Psoas muscle (tissue), 8 donors: ENCODE data around the gene TSPAN32. TPM values are rescaled to one million over a fixed set of nuclear protein-coding genes. Genes with fewer than 3 reads are reported as not detected.
A peak's percentile ranks its signal among the peaks of the same experiment; 100 is the strongest.

ENCODE experiments used
- ATAC-seq, 4 donors: fragments of 200-7000 bp; cut with Tn5 transposase; one replicate each; pipeline ENCODE4 v1.9.1; 2020; ENCODE audit warnings: moderate library complexity in 3 of 4, mild to moderate bottlenecking in 2 of 4
- DNase-seq, 2 donors: peaks; one replicate each; pipeline ENCODE4 v3.0.0-alpha.2; 2020
- H3K27ac ChIP-seq: fragments of 200-600 bp; one replicate; pipeline ENCODE4 v1.8.0; 2022
- H3K27me3 ChIP-seq, 3 donors: fragments of 200-600 bp in 1 of 3; one replicate each; pipeline versions ENCODE4 v1.6.1 to v1.8.0; 2013 to 2022; ENCODE audit warnings: low read length in 2 of 3, mild to moderate bottlenecking in 2 of 3, moderate library complexity in 1 of 3; ENCODE audit not compliant: insufficient read depth in 3 of 3
- H3K36me3 ChIP-seq, 2 donors: fragments of 200-600 bp in 1 of 2; one replicate each; pipeline versions ENCODE4 v1.6.1 to v1.8.0; 2013 to 2022; ENCODE audit warnings: low read depth in 1 of 2, mild to moderate bottlenecking in 1 of 2, moderate library complexity in 1 of 2; ENCODE audit not compliant: insufficient read depth in 1 of 2
- H3K4me1 ChIP-seq: fragments of 200-600 bp; one replicate; pipeline ENCODE4 v1.8.0; 2022
- H3K4me3 ChIP-seq: fragments of 200-600 bp; one replicate; pipeline ENCODE4 v1.8.0; 2022; ENCODE audit warnings: mild to moderate bottlenecking
- H3K9me3 ChIP-seq: fragments of 200-600 bp; one replicate; pipeline ENCODE4 v1.8.0; 2022
- CTCF ChIP-seq: fragments of 200-600 bp; IDR thresholded peaks from one replicate; pipeline ENCODE4 v1.8.0; 2022; ENCODE audit warnings: antibody characterized with exemption
- WGBS, 3 donors: extraction: QIAGEN DNeasy Blood & Tissue Kit; methylation state at CpG; one replicate each; pipeline versions ENCODE4 v1.1.6 to v1.1.7; 2013; 5-methylcytosine and 5-hydroxymethylcytosine counted together
- intact Hi-C, 2 donors: fragments of 100-400 bp; cut with DNase I; formaldehyde crosslinking; loops; one replicate each; pipeline versions ENCODE4 v1.11.0 to v1.14.2; 2022
- polyA plus RNA-seq, 3 donors: library from polyadenylated mRNA; stranded (reverse); fragments of 200-250 nt; gene quantifications; one replicate each; pipeline ENCODE4 v1.2.3, GENCODE V29; 2013
- total RNA-seq, 4 donors: library from RNA; stranded (reverse); fragmentation: NEBNext Ultra II Directional in 2 of 4; extraction: Animal tissue kit (Norgen Biotek cat#: 25700) in 2 of 4; gene quantifications; one replicate each; pipeline versions ENCODE4 v1.2.1 to v1.2.4, GENCODE V29; 2021 to 2023
- donor health status: healthy with polysubstance abuse.
- donor health status: DM: no; HTN: no; CAD: no; lungs with moderate emphysema.
- donor health status: Bipolar disorder and iron deficiency.
- donor health status: healthy.
- donor health status: DM: yes; HTN: yes; CAD: no.
- donor health status: DM: no; HTN: no; CAD: no.
- donor health status: DM: no; HTN: no; CAD: no.
- donor health status: DM: yes; HTN: yes; CAD: no.

TSPAN32 gene
- total and polyA plus RNA-seq, 7 donors, result 0.04 to 0.56 (median 0.21) TPM; not detected in 1

DNA sequence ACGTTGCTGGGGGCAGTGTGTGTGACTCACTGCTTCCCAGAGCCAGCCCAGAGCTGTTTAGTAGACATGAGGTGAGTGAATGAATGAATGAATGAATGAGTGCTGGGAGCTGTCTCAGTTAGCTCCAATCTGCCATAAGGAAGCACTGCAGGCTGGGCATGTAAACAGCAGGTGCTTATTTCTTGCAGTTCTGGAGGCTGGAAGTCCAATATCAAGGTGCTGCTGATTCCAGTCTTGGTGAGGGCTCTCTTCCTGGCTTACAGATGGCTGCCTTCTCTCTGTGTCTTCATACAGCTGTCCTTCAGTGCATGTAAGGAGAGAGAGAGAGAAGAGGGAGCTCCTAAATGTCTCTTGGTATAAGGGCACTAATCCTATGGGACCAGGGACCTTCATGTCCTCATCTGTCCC is 4.2 kb upstream of the TSPAN32 start:
- no peaks in the 10 kb centered on the region for H3K9me3 ChIP-seq
- no peak overlapping the region for H3K4me3 ChIP-seq
- ATAC-seq (no peak), DNase-seq (no peak)
- TF ChIP-seq CTCF, result no peak
- no peaks in the 10 kb centered on the region for H3K36me3 ChIP-seq
- no peaks in the 10 kb centered on the region for H3K4me1 ChIP-seq
- intact Hi-C loops, result loop anchor here in 1 of 2 donors (2.0 kb wide), 1 partner anchor 99 kb away; no protein-coding TSS in a partner anchor
- peaks cover 0 to 20% (median 1%) of the 10 kb centered on the region in 3 donors for H3K27me3 ChIP-seq
- WGBS, 3 donors, result 37 to 73% (median 50%) methylated on average over 1 of the region's 1 CpG
- H3K27ac ChIP-seq, result no peak overlapping the region

DNA sequence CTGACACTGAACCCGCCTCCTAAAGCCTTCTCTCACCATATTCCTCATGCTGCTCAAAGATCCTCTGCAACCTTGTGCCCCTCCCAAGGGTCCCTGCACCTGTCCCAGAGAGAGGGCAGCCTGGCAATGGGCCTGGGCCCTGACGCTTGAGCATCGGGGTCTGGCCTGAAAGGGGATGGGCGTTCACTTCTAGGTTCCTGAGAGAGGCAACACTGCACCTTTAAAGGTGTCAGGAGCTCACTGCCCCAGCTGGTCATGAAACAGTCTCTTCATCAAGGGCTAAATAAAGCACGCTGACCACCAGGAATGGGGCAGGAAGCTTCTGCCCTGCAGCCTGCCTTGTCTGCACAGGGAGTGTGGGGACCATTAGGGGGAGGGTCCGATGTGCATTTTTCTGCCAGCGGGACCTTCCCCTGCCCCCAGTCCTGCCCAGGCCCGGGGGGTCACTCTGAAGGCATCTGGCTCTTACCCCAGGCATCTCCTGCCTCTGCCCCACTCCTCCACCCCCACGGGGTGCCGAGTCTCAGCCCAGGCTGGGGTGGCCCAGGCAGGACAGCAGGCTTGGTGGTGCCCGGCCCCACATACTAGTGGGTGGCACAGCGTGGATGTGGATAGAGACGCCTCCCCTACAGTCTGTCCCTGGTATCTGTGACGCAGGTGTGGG is 3.5 kb upstream of the TSPAN32 start:
- intact Hi-C loops, result loop anchor here in 1 of 2 donors (2.0 kb wide), 1 partner anchor 99 kb away; no protein-coding TSS in a partner anchor
- Histone ChIP-seq H3K27ac (no peak overlapping the region), H3K27me3 (peaks cover 0 to 20% (median 1%) of the 10 kb centered on the region in 3 donors), H3K9me3 (no peaks in the 10 kb centered on the region), H3K36me3 (no peaks in the 10 kb centered on the region), H3K4me1 (no peaks in the 10 kb centered on the region), H3K4me3 (no peak overlapping the region)
- DNase-seq (peak in 1 of 2 donors; percentile 39), ATAC-seq (no peak)
- no peak for TF ChIP-seq CTCF
- 72 to 73% (median 72%) methylated on average over 14 of the region's 14 CpGs for WGBS, 3 donors

GRCh38 chr11:2298795-2299761 is 2.7 kb upstream of the TSPAN32 start:
- 64 to 68% (median 68%) methylated on average over 16 to 18 of the region's 18 CpGs for WGBS, 3 donors
- H3K27ac ChIP-seq, result no peak overlapping the region
- no peaks in the 10 kb centered on the region for H3K4me1 ChIP-seq
- DNase-seq (peak in 1 of 2 donors; percentile 44), ATAC-seq (no peak)
- no peak for TF ChIP-seq CTCF
- no peak overlapping the region for H3K4me3 ChIP-seq
- H3K36me3 ChIP-seq, result no peaks in the 10 kb centered on the region
- intact Hi-C loops, result loop anchor here in 1 of 2 donors (2.0 kb wide), 1 partner anchor 100 kb away; no protein-coding TSS in a partner anchor
- no peaks in the 10 kb centered on the region for H3K9me3 ChIP-seq
- peaks cover 0 to 12% (median 1%) of the 10 kb centered on the region in 3 donors for H3K27me3 ChIP-seq

GRCh38 chr11:2299773-2300172 is 2.0 kb upstream of the TSPAN32 start:
- Histone ChIP-seq H3K4me1 (no peaks in the 10 kb centered on the region), H3K27me3 (peaks cover 0 to 11% (median 1%) of the 10 kb centered on the region in 3 donors), H3K9me3 (no peaks in the 10 kb centered on the region), H3K27ac (no peak overlapping the region), H3K36me3 (no peaks in the 10 kb centered on the region), H3K4me3 (no peak overlapping the region)
- ATAC-seq (no peak), DNase-seq (no peak)
- WGBS, 3 donors, result 73 to 82% (median 76%) methylated on average over 10 of the region's 10 CpGs
- intact Hi-C loops, result loop anchor here (2.0 to 10.0 kb wide), 3 partner anchors 101 to 595 kb away; no protein-coding TSS in a partner anchor
- no peak for TF ChIP-seq CTCF
